ENCODE data around the gene KDM2A.
A peak's percentile ranks its signal among the peaks of the same experiment; 100 is the strongest.

KDM2A gene

GRCh38 chr11:67275606-67276409 is 156.7 kb downstream of the KDM2A start:
- no peak for DNase-seq

GRCh38 chr11:67276781-67277230 is 157.7 kb downstream of the KDM2A start:
- no peak for DNase-seq

GRCh38 chr11:67277231-67277961 is 158.3 kb downstream of the KDM2A start:
- DNase-seq = peak; percentile 88

- no peak for DNase-seq
Observed at GRCh38 chr11:67278135-67278938, 159.3 kb downstream of the KDM2A start.

- no peak for DNase-seq
Observed at GRCh38 chr11:67278939-67279588, 160.0 kb downstream of the KDM2A start.

- no peak for DNase-seq
Observed at GRCh38 chr11:67279589-67280340, 160.7 kb downstream of the KDM2A start.

GRCh38 chr11:67280341-67280787 is 161.3 kb downstream of the KDM2A start:
- no peak for DNase-seq

GRCh38 chr11:67280788-67281551 is 161.9 kb downstream of the KDM2A start:
- DNase-seq = no peak

GRCh38 chr11:67281552-67282150 is 162.6 kb downstream of the KDM2A start:
- DNase-seq = no peak

GRCh38 chr11:67282155-67282875 is 163.3 kb downstream of the KDM2A start:
- no peak for DNase-seq

- DNase-seq = no peak
Observed at GRCh38 chr11:67282876-67283371, 163.9 kb downstream of the KDM2A start.

- DNase-seq = no peak
Observed at GRCh38 chr11:67283481-67283963, 164.5 kb downstream of the KDM2A start.

- DNase-seq = no peak
Observed at GRCh38 chr11:67284811-67285540, 165.9 kb downstream of the KDM2A start.

- DNase-seq = no peak
Observed at GRCh38 chr11:67285541-67286498, 166.8 kb downstream of the KDM2A start.

GRCh38 chr11:67286621-67287333 is 167.7 kb downstream of the KDM2A start:
- DNase-seq = no peak

GRCh38 chr11:67287355-67288197 is 168.5 kb downstream of the KDM2A start:
- no peak for DNase-seq

Measured in stimulated activated naive CD4-positive, alpha-beta T cell treated with Interleukin-2 at 50 U/mL for 16 hours (primary cell).